ENCODE measurements around the gene C16orf54.

- TF ChIP-seq CTCF (IDR thresholded peaks at IDR 0.05) (peak; percentile 41 to 66 (median 54)), POLR2A (IDR thresholded peaks at IDR 0.05) (no peak)
Measured at GRCh38 chr16:29710227-29711219, 35.3 kb downstream of the C16orf54 start.

Data from heart left ventricle (tissue), 13 donors.